GM21825 (cell line): ENCODE data around the gene GREM2.

Source experiments
- ATAC-seq: cut with Tn5 transposase; IDR thresholded peaks from one replicate; pipeline ENCODE4 v1.9.1; 2021; ENCODE audit warnings: mild to moderate bottlenecking, moderate library complexity; ENCODE audit not compliant: unreplicated experiment

Gene GREM2

DNA sequence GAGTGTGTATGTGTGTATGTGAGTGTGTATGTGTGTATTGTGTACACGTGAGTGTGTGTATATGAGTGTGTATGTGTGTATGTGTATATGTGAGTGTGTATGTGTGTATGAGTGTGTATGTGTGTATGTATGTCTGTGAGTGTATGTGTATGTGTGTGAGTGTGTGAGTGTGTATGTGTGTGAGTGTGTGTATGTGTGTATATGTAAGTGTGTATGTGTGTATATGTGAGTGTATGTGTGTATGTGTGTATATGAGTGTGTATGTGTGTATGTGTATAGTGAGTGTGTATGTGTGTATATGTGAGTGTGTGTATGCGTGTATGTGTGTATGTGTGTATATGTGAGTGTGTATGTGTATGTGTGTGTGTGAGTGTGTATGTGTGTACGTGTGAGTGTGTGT is 49.2 kb downstream of the GREM2 start:
- no peak for ATAC-seq

DNA sequence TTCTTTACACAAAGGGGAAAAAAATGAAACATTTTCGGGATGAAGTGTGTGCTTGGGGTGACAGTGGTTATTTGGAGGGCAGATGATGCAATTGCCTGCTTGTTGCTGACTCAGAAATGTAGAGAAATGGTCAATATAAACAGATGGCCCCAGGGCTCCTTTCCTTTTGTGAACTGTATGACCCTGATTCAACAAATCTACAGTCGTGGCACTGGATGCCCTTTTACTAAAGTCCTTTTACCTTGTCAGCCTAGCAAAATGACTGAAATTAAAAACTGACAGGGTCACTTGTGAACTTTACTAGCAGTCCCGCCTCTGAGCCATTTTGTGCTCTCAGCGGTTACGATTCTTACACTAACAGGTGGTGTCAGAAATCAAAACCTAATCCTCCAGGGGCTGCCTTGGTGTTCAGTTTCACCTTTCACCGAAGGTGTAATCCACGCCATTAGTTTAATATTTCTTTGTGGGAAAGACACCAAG is 49.8 kb downstream of the GREM2 start:
- no peak for ATAC-seq

DNA sequence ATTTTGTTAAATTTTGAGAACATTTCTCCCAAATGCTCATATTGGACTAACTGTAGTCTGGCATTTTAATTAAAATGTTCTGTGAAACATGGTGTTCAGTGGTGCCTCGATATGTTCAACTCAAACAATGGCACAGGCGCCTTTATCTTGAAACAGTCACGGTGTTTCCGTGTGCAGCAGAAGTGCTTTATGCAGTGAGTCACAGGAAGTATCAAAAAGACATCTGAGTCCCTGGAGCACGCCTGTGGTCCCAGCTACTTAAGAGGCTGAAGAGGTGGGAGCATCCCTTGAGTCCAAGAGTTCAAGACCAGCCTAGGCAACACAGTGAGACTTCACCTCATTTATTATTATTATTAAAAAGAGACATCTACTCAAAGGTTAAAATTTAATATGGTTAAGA is 52.2 kb downstream of the GREM2 start:
- ATAC-seq: no peak

DNA sequence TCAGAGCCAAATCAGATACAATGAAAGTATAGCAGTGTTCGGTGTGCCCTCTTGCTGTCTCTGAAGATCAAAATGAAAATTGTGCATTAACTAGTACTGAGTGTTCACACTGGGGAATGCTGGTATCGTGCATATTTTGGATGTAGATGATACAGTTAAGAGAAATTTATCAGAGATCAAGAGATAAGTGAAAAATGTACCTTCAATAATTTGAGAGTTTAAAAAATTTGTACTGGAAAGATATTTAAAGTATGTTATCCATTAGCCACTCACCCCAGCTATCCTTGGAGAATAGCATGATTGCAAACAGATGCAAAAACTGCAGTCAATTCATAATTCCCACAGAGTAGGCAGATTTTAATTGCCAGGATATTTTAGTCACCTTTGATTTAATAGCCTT is 56.4 kb downstream of the GREM2 start:
- no peak for ATAC-seq

DNA sequence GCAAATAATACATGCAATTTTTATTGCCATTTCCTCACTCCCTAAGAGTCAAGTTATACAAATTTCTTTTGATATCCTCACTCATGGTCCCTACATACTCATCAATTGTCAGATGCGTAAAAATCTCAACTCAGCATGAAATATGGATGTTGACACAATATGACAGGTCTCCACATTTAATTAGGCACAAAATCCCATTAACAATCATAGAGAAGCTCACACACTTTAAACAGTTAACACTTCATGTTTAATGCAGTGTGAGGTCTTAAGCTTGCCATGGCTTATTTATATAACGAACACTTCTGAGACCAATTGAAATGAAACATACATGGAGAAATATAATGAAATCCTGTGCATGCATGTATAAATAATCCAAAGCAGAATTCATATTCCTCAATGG is 58.6 kb downstream of the GREM2 start:
- no peak for ATAC-seq

DNA sequence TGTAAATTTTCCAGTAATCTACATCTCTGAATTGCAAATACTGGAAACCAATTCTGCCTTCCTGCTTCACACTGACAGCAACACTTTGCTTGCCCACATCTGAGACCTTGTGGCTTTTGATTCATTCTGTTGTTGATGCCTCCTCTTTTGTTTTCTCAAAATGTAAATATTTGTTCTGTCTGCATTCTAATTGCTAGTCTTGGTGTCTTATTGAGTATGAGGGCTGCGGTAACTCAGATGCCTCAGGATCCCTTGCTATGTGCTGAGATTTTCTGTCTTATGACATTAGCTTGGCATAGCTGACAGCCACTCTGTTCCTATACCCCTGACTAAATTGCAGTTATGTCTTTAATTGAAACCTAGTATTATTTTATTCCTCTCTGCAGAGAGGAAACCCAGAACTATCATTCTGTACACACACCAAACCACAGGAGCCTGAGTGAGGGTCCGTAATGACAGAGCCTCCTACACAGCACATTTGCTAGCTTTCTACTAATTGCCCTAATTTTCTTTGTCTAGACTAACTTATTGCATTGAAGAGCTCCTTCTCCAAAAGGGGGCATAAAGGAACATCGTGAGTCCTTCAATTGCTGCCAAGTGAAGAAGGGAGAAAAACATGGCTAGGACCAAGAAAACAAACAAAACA is 72.1 kb downstream of the GREM2 start:
- ATAC-seq: no peak

DNA sequence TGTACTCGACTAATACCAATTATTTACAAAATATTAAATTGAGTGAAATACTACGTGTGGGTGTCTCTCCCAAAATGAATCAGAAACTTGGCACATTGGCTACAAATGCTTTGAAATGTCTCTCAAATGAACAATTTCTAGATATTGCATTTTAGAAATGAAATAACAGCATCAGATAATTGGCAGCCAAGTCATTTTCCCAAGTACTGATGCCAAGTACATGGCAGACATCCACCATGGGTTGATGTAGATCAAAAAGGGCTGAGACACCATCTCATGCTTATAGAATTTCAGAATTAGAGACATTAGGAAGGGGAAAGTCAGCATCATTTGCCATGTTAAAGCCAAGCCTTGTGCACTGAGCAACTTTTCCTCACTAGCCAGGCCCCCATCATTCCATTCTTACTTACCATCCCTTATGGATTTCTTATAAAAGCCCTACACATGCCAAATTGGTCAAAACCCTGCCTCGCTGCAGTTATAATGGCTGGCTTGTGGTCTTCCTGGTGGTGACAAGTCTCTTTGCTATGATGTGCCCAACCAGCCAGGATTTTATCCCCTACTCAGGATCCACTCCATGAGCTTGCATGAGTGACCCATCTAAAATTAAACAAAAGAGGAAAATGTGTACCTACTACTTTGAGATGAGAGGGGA is 73.1 kb downstream of the GREM2 start:
- no peak for ATAC-seq

DNA sequence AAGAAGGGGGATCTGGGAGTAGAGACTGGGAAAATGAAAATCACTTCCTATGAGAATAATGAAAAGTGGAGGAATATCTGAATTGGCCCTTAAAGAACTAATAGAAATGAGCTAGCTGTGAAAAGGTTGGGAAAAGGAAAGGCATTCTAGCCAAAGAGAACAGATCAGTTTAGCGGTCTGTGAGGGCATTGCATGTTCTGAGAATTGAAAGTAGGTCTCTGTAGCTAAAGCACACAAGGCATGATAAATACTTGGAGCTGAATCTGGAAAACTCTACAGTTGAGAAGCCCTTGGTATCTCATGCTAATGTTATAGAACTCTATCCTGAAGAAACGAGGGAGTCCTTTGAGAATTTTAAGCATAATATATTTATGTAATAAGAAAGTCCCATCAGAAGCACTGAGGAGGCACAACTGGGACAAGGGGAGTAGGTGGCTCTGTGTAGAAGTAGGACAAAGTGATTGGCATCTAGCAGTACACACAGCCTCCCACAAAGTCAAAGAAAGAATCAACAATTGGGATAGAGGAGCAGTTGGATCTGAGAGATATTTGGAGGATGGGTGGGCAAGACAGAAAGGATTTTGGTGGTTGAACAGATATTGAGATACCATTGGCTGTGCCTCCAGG is 78.7 kb downstream of the GREM2 start:
- no peak for ATAC-seq

DNA sequence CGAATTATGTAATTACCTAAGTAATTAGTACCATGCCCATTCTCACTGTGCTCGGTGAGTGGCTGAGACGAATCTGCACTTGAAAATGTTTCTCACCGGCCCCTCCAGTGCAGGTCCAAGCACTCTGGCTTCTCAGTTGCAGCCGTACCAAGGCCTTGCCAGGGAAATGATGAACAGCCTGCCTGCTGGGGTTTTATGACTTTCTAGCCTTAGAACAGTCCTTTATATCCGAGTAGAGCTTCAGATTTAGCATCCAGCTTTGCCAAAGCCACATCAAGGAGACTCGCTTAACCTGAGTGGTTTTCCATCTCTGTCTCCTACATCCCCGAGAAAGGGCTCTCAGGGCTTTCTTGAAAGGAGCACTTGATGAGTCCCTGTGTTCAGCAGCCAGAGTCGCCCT is 83.4 kb downstream of the GREM2 start:
- ATAC-seq: no peak

DNA sequence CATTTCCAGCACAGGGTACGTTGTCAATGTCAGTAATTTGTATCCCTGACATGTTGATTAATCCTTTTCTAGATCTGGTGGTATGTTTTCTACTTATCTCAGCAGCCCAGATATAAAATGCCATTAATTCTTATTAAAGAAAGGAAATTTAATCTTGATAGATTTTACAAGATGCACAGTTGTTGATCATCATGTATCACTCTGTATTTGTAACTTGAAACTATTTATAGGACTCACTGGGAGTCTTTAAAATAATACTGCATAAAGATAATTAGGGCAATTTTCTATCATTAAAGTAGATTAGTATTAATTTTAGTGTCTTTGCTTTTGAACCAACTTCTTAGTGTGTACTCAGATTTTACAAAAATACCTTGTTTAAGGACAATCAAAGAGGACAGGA is 84.9 kb downstream of the GREM2 start:
- ATAC-seq: no peak

DNA sequence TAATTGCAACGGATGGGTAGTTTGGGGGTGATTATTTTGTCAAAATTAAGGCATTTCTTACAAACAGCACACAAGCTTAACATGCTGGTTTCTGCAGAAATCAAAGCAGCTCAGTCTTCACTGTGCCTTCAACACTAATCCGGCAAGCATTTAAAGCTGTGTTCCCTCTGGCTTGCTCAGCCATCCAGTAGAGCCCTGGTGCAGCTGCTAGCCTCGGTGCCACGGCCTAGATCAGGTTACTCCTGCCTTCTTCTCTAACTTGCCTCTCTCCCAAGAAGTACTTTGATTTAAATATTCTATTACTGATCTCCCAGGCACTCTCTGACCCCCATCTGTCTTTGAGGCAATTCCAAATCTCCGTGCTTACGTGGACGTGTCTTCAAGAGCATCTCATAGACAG is 85.6 kb downstream of the GREM2 start:
- ATAC-seq: no peak

DNA sequence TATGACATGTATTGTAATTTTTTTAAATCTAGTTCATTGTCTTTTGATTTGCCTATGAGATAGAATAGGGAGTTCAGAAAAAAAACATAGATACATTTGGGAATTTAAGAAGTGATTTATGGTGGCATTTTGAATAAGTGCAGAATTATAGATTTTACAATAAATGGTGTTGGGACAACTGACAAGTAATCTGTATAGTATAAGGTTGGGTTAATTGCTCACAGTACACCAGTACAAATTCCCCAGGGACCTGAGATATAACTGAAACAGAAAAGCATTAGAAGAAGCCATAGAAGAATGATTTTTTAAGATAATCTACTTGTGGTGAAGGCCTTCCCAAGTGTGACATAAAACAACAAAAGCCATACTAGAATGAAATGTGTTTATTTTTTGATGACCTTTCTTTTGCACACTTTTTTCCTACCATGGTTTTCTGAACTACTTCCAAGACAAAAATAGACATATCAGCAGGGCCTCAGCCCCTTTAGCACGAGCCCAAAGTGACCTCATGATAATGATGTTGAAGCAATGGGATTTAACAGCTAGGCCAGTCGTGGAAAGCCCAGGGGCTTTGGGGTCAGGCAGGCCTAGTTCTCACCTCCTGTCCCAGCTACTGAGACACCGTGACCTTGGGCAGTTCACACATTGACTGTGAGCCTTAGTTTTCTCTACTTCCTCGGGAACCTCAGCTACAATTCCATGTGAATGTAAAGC is 87.4 kb downstream of the GREM2 start:
- no peak for ATAC-seq

DNA sequence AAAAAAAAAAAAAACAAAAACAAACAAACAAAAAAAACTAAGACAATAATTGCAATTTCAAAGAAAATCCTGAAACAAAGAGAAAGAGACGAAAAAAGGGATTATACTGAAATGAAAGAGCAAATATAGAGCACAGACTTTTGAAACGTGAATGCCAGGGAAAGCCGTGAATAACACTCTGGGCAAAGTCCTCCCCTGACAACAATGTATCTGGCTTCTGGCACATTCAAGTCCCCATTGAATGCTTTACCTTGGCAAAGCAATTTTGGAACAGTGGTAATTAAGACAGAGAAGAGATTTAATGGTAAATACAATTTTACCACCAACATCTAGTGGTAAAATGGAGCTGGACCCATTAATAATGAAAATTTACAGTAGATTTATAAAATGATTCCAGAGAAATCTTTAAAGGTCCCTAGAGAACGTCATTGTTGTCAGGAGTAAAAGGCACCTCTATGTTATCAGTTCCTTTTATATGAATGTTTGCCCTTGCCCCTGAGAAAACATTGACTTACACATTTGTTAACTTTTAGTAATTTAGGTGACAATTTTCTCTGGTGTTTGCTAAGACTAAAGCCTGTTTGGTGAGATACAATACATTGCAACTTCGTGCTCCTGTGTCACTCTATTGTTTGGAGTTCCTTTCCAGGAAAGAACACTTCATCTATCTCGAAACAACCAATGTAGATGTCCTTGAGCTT is 89.7 kb downstream of the GREM2 start:
- no peak for ATAC-seq

DNA sequence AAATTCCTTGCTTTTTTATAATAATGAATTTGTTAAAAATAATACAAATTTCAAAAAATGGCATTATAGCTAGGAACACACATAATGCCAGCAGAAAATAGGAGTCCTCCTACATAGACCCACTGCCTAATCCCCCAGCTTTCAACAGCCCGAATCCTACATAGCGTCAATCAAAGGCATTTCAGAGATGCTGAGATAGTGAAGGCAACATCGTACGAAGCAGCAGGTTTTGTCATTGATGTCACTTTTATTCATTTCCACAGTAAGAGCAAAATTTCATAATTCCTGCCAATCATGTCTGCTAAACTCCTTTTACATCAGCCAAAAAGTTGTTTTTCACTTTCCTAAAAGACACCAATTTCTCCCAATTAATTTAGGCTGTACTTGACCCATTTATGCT is 94.1 kb downstream of the GREM2 start:
- no peak for ATAC-seq

DNA sequence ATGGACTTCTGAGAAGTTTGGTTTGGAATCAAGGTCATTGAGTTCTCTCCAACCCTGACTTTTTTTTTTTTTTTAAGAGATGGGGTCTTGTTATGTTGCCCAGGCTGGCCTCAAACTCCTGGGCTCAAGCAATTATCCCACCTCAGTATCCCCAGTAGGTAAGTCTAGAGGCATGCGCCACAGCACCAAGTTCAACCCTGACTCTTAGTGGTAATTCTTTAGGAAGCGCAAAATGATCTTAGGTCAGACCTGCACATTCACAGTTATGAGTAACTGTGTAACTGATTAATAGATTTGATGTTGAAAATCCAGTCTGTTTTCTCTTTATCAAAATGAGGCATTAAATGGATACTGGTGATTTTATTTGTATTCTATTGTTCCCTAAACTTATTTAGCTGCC is 95.9 kb downstream of the GREM2 start:
- no peak for ATAC-seq

DNA sequence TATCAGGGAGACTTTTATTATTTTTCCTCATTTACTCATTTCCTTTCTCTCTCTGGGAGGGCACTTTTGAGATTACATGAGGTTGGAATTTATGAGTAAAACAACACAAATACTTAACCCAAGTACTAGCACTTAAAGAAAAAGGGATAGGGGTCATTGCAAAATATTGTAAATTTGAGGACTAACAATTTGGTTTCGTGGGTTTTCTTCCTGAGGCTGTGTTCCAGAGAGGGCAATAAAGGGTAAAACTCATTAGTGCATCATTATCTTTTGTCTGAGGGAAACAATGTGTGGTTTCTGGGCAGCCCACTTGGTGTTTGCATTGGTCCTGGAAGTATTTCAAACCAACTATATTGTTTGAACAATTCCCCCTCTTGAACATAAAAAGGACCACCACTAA is 96.5 kb downstream of the GREM2 start:
- no peak for ATAC-seq

DNA sequence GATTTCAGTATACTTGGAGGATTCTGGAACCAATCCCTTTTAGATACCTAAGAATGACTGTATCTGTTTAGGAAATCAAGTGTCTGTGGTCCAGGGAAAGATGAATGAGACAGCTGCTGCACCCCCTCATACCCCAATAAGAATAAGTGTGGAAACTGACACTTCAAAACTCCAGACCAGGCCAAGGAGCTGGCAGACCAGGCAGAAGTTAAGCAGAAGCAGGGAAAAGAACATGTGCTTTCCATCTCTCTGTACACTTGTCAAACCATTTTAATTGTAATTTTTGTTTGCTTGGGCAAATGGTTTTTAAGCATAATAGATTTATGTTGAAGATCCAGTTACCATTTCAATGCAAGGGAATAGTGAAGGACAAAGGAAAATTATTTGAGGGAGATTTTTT is 100.2 kb downstream of the GREM2 start:
- ATAC-seq: no peak

DNA sequence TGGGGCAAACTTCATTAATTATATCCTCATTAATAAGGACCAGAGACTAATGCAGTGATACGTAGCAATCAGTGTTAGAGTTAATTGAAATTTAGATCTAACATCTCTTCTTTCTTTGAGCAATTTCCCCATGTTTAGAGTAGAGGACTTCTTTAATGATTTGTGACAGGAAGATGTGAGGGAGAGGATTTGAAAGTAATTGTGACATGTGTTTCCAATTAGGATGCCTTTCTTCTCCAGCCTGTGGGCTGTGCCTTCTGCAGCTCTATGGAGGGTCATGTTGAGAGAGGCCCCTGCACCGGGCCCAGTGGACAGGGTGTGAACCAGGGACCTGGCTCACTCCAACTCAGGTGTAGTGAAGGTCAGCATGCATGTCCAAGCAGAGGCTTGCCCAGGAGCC is 103.0 kb downstream of the GREM2 start:
- no peak for ATAC-seq

DNA sequence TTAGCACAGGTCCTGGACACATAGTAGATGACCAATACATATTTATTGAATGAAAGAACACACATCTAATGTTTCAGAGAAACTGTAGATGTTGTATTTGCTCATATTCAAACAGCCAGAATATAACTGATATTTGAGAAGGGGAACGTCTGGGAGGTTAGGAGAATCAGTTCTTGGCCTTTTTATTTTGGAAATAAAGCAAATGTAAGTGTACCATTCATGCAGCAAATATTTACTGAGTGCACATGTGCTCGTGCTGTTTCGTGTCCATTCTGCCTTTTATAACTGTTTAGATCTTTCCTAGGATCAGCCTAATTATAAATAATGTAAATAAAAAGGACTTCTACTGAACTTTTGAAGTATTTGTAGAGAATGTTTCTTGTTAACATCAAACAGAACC is 103.8 kb downstream of the GREM2 start:
- ATAC-seq: no peak

DNA sequence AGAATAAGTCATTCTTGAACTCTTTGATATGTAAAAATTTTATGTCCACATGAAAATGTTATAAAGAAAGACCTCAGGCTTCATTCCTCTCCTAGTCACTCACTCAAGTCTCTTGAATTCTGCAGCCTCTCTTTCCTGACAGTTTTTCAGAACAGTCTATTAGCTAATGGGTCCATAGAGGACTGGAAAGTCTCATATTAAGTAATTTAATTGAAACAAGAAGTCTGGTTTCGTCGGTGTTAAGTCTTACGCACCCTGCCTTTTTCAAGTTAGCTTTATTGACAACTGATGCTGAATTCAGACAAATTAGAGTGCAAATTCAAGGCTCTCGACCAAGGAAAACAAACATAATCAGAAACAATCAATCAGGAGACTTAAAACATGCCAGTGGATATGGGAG is 105.8 kb downstream of the GREM2 start:
- no peak for ATAC-seq

DNA sequence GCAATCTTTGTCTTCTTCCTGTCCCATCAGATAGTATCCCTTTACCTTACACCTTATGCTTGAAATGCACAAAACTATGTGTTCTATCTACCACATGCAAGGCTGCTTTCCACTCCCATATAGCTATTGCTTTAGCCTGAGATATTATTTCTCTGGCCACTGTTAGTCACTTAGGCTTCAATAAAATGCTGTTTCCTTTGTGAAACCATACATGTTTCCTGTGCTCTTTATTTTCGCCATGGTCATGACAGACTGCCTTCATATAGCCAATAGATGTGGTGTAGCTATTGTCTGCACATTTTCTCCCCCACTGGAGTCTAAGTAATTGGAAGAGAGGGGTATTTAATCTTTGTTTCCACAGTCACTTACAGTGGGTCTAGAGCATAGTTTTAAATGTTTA is 108.4 kb downstream of the GREM2 start:
- no peak for ATAC-seq
